ENCODE results near the gene TAF1A. TPM values are rescaled to one million over a fixed set of nuclear protein-coding genes. Genes with fewer than 3 reads are reported as not detected.
A peak's percentile ranks its signal among the peaks of the same experiment; 100 is the strongest.

Gene TAF1A
- total and polyA plus RNA-seq, 2 of the 8 experiments (the other 6 are each of a cell fraction or from before 2014, with no cell fraction given) = 3.3 to 16.7 TPM

GRCh38 chr1:222589462-222590302 is at the start of gene TAF1A (continued):
- TF ChIP-seq E2F6 (IDR thresholded peaks at IDR 0.05) (peak; percentile 45; the same call in 1 of the 2 replicates), YY1 (IDR thresholded peaks at IDR 0.05; ENCODE audit: low read depth, low read length) (no peak), PHF8 (conservative IDR thresholded peaks at IDR 0.05; ENCODE audit: low read depth, low read length) (peak; percentile 71), BCL11A (IDR thresholded peaks at IDR 0.05; ENCODE audit: low read depth in 2 of 2, low read length in 2 of 2) (no peak), BRCA1 (IDR thresholded peaks at IDR 0.05; ENCODE audit: low read depth, low read length) (no peak), EGR1 (IDR thresholded peaks at IDR 0.05; ENCODE audit: borderline replicate concordance, low read depth, low read length) (peak; percentile 49; the same call in 1 of the 2 replicates), EZH2 (IDR thresholded peaks at IDR 0.05; ENCODE audit: low read depth, low read length, severe bottlenecking) (no peak), CHD1 (IDR thresholded peaks at IDR 0.05; ENCODE audit: low read depth, low read length) (no peak), RFX5 (IDR thresholded peaks at IDR 0.05; ENCODE audit: borderline replicate concordance, low read depth, low read length) (no peak), MAFK (IDR thresholded peaks at IDR 0.05; ENCODE audit: low read depth, low read length) (no peak), KDM4A (IDR thresholded peaks at IDR 0.05; ENCODE audit: low read depth, low read length, severe bottlenecking) (peak; percentile 79), TAF1 (IDR thresholded peaks at IDR 0.05; ENCODE audit: low read depth, low read length) (peak; percentile 62; the same call in 1 of the 2 replicates), RBBP5 (IDR thresholded peaks at IDR 0.05; ENCODE audit: borderline replicate concordance, low read depth, low read length) (peak; percentile 94), POLR2A (IDR thresholded peaks at IDR 0.05; ENCODE audit: control extremely low read depth in 1 of 2, low read depth in 2 of 2, low read length in 2 of 2) (peak in 1 of 2 experiments; percentile 63; a peak in 1 of 3 replicates)
